ENCODE results near the gene PLS3.

DNA sequence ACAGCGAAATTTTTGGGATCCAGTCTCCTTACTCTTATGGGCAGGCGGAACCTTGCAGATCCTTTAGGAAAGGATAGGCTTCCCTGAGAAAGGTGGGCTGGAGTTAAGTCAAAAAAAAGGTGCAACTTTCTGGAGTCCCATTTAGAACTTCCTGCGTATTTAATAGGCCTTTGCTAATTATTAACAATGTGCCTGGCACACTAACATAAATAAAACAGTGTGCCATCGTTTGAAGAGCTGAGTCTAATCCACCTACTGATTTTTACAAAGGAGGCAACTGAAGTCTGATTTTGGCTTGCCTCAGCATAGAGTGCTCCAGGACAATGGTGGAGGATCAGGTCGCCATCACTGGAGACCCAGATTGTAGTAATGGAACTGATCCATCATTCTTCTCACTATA is 15.7 kb downstream of the PLS3 start:
- TF ChIP-seq, protein P1, sequence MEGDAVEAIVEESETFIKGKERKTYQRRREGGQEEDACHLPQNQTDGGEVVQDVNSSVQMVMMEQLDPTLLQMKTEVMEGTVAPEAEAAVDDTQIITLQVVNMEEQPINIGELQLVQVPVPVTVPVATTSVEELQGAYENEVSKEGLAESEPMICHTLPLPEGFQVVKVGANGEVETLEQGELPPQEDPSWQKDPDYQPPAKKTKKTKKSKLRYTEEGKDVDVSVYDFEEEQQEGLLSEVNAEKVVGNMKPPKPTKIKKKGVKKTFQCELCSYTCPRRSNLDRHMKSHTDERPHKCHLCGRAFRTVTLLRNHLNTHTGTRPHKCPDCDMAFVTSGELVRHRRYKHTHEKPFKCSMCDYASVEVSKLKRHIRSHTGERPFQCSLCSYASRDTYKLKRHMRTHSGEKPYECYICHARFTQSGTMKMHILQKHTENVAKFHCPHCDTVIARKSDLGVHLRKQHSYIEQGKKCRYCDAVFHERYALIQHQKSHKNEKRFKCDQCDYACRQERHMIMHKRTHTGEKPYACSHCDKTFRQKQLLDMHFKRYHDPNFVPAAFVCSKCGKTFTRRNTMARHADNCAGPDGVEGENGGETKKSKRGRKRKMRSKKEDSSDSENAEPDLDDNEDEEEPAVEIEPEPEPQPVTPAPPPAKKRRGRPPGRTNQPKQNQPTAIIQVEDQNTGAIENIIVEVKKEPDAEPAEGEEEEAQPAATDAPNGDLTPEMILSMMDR (IDR thresholded peaks at IDR 0.05) = no peak
- TF ChIP-seq POLR2A (IDR thresholded peaks at IDR 0.05) = no peak
